Heart right ventricle (tissue), 16 donors: Measurements from ENCODE around the gene LAMTOR1. TPM values are rescaled to one million over a fixed set of nuclear protein-coding genes. Genes with fewer than 3 reads are reported as not detected.

Experiments
- ATAC-seq, 8 donors: fragments of 200-7000 bp; cut with Tn5 transposase; one replicate each; pipeline ENCODE4 v1.9.1; 2020; ENCODE audit warnings: mild to moderate bottlenecking in 8 of 8, moderate library complexity in 8 of 8, moderate number of reproducible peaks in 1 of 8
- DNase-seq, 2 donors: peaks; one replicate each; pipeline ENCODE4 v3.0.0-alpha.2; 2020
- H3K27ac ChIP-seq, 10 donors: fragments of 200-600 bp; sonication (generic) in 2 of 10; one replicate each; pipeline versions ENCODE4 v1.5.0 to v1.8.0; 2020 to 2022; ENCODE audit warnings: mild to moderate bottlenecking in 3 of 10
- H3K27me3 ChIP-seq, 7 donors: fragments of 200-600 bp; one replicate each; pipeline ENCODE4 v1.8.0; 2021 to 2022; ENCODE audit warnings: mild to moderate bottlenecking in 2 of 7
- H3K36me3 ChIP-seq, 9 donors: fragments of 200-600 bp; sonication (generic) in 1 of 9; one replicate each; pipeline versions ENCODE4 v1.5.0 to v1.8.0; 2020 to 2022; ENCODE audit warnings: mild to moderate bottlenecking in 2 of 9
- H3K4me1 ChIP-seq, 9 donors: fragments of 200-600 bp; sonication (generic) in 1 of 9; one replicate each; pipeline versions ENCODE4 v1.5.0 to v1.8.0; 2020 to 2022; ENCODE audit warnings: mild to moderate bottlenecking in 4 of 9
- H3K4me3 ChIP-seq, 10 donors: fragments of 200-600 bp; sonication (generic) in 2 of 10; one replicate each; pipeline versions ENCODE4 v1.5.0 to v1.8.0; 2020 to 2022; ENCODE audit warnings: mild to moderate bottlenecking in 7 of 10, moderate library complexity in 2 of 10
- H3K9me3 ChIP-seq, 11 donors: fragments of 200-600 bp in 10 of 11; sonication (generic) in 2 of 11; one replicate each; pipeline versions ENCODE4 v1.5.0 to v1.8.0; 2013 to 2022; ENCODE audit warnings: mild to moderate bottlenecking in 2 of 11, control low read depth in 1 of 11, moderate library complexity in 1 of 11
- WGBS, 2 donors: extraction: QIAGEN DNeasy Blood & Tissue Kit; methylation state at CpG; one replicate each; pipeline ENCODE4 v1.1.7; 2013; ENCODE audit warnings: inconsistent platforms in 1 of 2; 5-methylcytosine and 5-hydroxymethylcytosine counted together
- intact Hi-C, 10 donors: fragments of 100-400 bp; cut with DNase I; formaldehyde crosslinking; loops; one replicate each; pipeline versions ENCODE4 v1.11.1 to v1.14.2; 2022
- polyA plus RNA-seq, 2 donors: library from polyadenylated mRNA; stranded (reverse); fragments of 200-250 nt; gene quantifications; one replicate each; pipeline ENCODE4 v1.2.3, GENCODE V29; 2013
- total RNA-seq, 10 donors: library from RNA; stranded (reverse); fragmentation: NEBNext Ultra II Directional in 3 of 10; extraction: Animal tissue kit (Norgen Biotek cat#: 25700) in 3 of 10; gene quantifications; one replicate each; pipeline versions ENCODE4 v1.2.1 to v1.2.4, GENCODE V29; 2021 to 2023
- TF ChIP-seq, protein P1 (sequence below), 9 donors: fragments of 200-600 bp; sonication (generic) in 2 of 9; IDR thresholded peaks; one replicate each; pipeline versions ENCODE4 v1.5.0 to v1.8.0; 2021 to 2022; ENCODE audit warnings: antibody characterized with exemption in 9 of 9, mild to moderate bottlenecking in 5 of 9, moderate library complexity in 1 of 9
- donor health status: Arrhythmogenic right ventricular cardiomyopathy.
- donor health status: ischemic (EF 13 %, LVEDD 7.1; RV severe dilation, severe dysfunction).
- donor health status: healthy with polysubstance abuse.
- donor health status: DM: no; HTN: yes; CAD: no.
- donor health status: DM: no; HTN: no; CAD: no.
- donor health status: ischemic (EF 25% LVEDD 6.9; RV normal size, moderate dysfunction).
- donor health status: ischemic (EF 25% LVEDD 5.7; RV mildly dilated, moderate dysfunction).
- donor health status: healthy.
- donor health status: DM: yes; HTN: yes; CAD: no.
- donor health status: Ischemic cardiomyopathy.
- donor health status: ischemic (EF 35%, LVEDD 5.7; RV mildly dilated, moderate dysfunction).
- donor health status: nonischemic (EF 11% LVEDD 7.7; RV severe dilation, severe dysfunction).
- donor health status: DM: yes; HTN: yes; CAD: no.
- donor health status: PGD.
- donor health status: ischemic (EF 29% LVEDD 5.4; RV normal size, mild dysfunction).
- donor health status: nonischemic (EF 23%, LVEDD 6.1; RV moderate dilation, normal function).

LAMTOR1 gene
- total and polyA plus RNA-seq, 12 donors, result 58.3 to 158 (median 81.8) TPM

DNA sequence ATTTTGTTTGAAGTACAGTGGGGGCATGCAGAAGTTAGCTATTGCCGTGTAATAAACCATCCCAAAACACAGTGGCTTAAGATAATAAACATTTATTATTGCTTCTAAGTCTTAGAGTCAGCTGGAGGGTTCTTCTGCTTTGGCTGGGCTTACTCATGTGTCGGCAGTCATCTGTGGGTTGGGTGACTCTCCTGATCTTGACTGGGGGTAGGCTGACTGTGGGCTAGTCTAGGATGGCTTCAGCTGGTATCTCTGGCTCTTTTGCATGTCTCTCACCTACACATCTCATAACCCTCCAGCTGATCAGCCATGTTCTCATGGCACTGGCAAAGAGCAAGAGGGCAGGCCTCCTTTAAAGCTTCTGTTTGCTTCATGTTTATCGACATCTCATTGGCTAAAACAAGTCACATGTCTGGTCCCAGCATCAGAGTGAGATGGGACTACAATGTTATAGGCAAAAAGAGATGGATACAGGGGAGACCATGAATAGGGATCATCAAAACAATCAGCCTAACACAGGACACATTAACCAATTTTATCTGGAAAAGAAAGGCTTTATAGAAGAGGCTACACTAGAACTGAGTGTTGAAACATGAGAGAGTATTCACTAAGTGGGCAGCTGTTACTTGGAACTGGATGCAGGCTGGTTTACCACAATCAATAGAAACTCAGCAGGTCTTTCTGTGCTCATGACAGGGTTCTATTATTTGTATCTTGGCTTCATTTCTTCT lies 17.3 kb downstream of the LAMTOR1 start:
- DNase-seq (no peak), ATAC-seq (no peak)
- intact Hi-C loops, result no loop called here
- WGBS, 2 donors, result 97% methylated on average over 3 of the region's 3 CpGs
- Histone ChIP-seq H3K36me3 (peaks cover 0 to 53% (median 3%) of the 10 kb centered on the region in 9 donors), H3K9me3 (no peaks in the 10 kb centered on the region), H3K27me3 (no peaks in the 10 kb centered on the region), H3K27ac (no peak overlapping the region), H3K4me1 (peaks cover 0 to 24% (median 9%) of the 10 kb centered on the region in 9 donors), H3K4me3 (no peak overlapping the region)
- TF ChIP-seq, protein P1, sequence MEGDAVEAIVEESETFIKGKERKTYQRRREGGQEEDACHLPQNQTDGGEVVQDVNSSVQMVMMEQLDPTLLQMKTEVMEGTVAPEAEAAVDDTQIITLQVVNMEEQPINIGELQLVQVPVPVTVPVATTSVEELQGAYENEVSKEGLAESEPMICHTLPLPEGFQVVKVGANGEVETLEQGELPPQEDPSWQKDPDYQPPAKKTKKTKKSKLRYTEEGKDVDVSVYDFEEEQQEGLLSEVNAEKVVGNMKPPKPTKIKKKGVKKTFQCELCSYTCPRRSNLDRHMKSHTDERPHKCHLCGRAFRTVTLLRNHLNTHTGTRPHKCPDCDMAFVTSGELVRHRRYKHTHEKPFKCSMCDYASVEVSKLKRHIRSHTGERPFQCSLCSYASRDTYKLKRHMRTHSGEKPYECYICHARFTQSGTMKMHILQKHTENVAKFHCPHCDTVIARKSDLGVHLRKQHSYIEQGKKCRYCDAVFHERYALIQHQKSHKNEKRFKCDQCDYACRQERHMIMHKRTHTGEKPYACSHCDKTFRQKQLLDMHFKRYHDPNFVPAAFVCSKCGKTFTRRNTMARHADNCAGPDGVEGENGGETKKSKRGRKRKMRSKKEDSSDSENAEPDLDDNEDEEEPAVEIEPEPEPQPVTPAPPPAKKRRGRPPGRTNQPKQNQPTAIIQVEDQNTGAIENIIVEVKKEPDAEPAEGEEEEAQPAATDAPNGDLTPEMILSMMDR (IDR thresholded peaks at IDR 0.05), result no peak

DNA sequence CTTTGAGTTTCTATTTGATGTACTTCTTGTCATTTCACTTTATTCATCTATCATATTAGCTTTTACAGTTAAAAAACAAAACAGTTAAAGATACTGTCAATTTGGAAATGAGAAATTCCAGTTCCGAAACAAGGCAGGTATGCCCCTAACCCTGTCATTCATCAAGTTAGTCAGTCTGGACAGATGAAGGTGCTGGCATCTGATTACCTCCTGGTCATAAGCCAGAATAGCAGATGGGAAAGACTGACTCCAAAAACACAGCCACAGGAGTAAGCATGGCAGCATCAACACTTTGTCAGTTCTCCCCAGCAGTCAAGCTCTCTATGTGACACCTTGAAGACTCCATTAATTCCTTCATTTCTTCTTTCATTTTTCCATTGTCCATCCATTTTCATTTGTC lies 18.1 kb downstream of the LAMTOR1 start:
- WGBS, 2 donors, result 85 to 91% methylated on average over 1 of the region's 1 CpG
- intact Hi-C loops, result no loop called here

DNA sequence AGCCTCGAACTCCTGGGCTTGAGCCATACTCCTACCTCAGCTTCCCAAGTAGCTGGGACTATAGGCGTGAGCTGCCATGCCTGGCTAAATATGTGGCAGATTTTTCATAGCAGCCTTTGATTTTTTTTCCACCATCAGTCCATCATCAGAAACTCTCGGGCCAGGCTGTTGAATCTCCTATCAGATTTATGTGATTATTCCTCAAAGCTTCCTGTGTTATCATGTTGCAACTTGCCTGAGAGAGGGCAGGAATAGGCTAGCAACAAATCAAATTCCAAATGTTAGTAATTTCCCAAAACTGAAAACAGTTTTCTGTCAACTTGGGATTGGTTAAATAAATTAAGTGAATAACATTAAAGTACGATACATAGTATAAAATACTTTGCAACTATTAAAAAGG lies 19.0 kb downstream of the LAMTOR1 start:
- ATAC-seq (no peak), DNase-seq (no peak)
- Histone ChIP-seq H3K27ac (no peak overlapping the region), H3K4me3 (no peak overlapping the region), H3K4me1 (peaks cover 0 to 30% (median 14%) of the 10 kb centered on the region in 9 donors), H3K9me3 (no peaks in the 10 kb centered on the region), H3K27me3 (no peaks in the 10 kb centered on the region), H3K36me3 (peaks cover 0 to 44% (median 0%) of the 10 kb centered on the region in 9 donors)
- TF ChIP-seq, protein P1 (IDR thresholded peaks at IDR 0.05), result no peak
- WGBS, 2 donors, result 88 to 92% methylated on average over 4 of the region's 4 CpGs
- intact Hi-C loops, result no loop called here

More for the DNA sequence above, 18.1 kb downstream of the LAMTOR1 start:
- no peak for DNase-seq
- Histone ChIP-seq H3K4me1 (peaks cover 0 to 21% (median 9%) of the 10 kb centered on the region in 9 donors), H3K9me3 (no peaks in the 10 kb centered on the region), H3K4me3 (no peak overlapping the region), H3K36me3 (peaks cover 0 to 53% (median 3%) of the 10 kb centered on the region in 9 donors), H3K27me3 (no peaks in the 10 kb centered on the region), H3K27ac (no peak overlapping the region)
- ATAC-seq, result no peak
- TF ChIP-seq, protein P1 (IDR thresholded peaks at IDR 0.05), result no peak

DNA sequence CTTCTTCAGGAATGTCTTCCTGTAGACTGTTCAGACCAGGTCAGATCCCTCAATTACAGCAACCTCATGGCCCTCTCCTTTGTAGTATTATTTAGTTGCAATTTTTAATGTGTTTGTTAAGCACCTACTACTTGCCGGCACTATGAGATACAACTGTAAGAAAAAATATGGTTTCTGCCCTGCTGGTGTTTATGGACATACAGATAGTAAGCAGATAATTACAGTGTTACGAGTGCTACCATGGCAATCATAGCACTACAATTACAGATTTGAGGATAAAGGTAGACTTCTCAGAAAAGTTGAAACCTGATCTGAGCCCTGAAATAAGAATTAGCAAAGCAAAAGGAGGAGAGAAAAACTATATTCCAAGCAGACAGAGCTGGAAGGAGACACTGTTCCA lies 19.7 kb downstream of the LAMTOR1 start:
- Histone ChIP-seq H3K27ac (no peak overlapping the region), H3K36me3 (peaks cover 0 to 37% (median 0%) of the 10 kb centered on the region in 9 donors), H3K9me3 (no peaks in the 10 kb centered on the region), H3K4me3 (no peak overlapping the region), H3K27me3 (no peaks in the 10 kb centered on the region), H3K4me1 (peaks cover 0 to 36% (median 15%) of the 10 kb centered on the region in 9 donors)
- WGBS, 2 donors, result 94 to 96% methylated on average over 2 of the region's 2 CpGs
- TF ChIP-seq, protein P1 (IDR thresholded peaks at IDR 0.05), result no peak
- ATAC-seq (no peak), DNase-seq (no peak)
- intact Hi-C loops, result no loop called here
